IMR-90 (cell line): ENCODE measurements around the gene ARL8B. TPM values are rescaled to one million over a fixed set of nuclear protein-coding genes. Genes with fewer than 3 reads are reported as not detected.

Experiments used
- ATAC-seq: fragments of 200-7000 bp; cut with Tn5 transposase; 2 replicates; pipeline ENCODE4 v1.9.1; 2020; ENCODE audit warnings: low read depth, mild to moderate bottlenecking, moderate library complexity
- BruUV-seq: library from RNA; stranded (reverse); fragments of 400-500 nt; replicated peaks from 2 replicates; lab custom pipeline; 2021; lab: Mats Ljungman, UMichigan
- CTCF ChIA-PET: fragments of 300-600 bp; formaldehyde crosslinking; extraction: SDS; loops from one replicate; lab custom pipeline; 2021; ENCODE audit warnings: antibody characterized with exemption; lab: Yijun Ruan, JAX
- POLR2A ChIA-PET: fragments of 300-600 bp; sonication (Branson Sonifier 250); formaldehyde crosslinking; loops from one replicate; lab custom pipeline; 2022; ENCODE audit warnings: antibody characterized with exemption; ENCODE audit not compliant: unreplicated experiment; lab: Charles Lee
- DNase-seq: peaks from one replicate; pipeline ENCODE4 v3.0.0; 2013
- H2AFZ ChIP-seq: replicated peaks from 2 replicates; pipeline ENCODE3; 2013; ENCODE audit warnings: low read length, mild to moderate bottlenecking; ENCODE audit not compliant: poor library complexity
- H2AK5ac ChIP-seq: 2 replicates; pipeline ENCODE4 v1.6.1; 2013; ENCODE audit warnings: low read depth, low read length, inconsistent platforms
- H2AK9ac ChIP-seq: replicated peaks from 2 replicates; pipeline ENCODE3; 2013; ENCODE audit warnings: mild to moderate bottlenecking, low read depth, low read length, moderate library complexity; ENCODE audit not compliant: poor library complexity
- H2BK120ac ChIP-seq: 2 replicates; pipeline ENCODE4 v1.6.1; 2013; ENCODE audit warnings: low read depth, low read length, inconsistent platforms
- H2BK15ac ChIP-seq: 3 replicates; pipeline ENCODE4 v1.6.1; 2013; ENCODE audit warnings: low read depth, low read length, inconsistent platforms
- H2BK20ac ChIP-seq: 2 replicates; pipeline ENCODE4 v1.6.1; 2013; ENCODE audit warnings: low read depth, mild to moderate bottlenecking, inconsistent platforms, low read length, moderate library complexity
- H2BK5ac ChIP-seq: 2 replicates; pipeline ENCODE4 v1.6.1; 2013; ENCODE audit warnings: mild to moderate bottlenecking, low read depth, low read length, inconsistent platforms; ENCODE audit not compliant: poor library complexity, severe bottlenecking
- H3K14ac ChIP-seq: replicated peaks from 2 replicates; pipeline ENCODE4 v1.6.1; 2013; ENCODE audit warnings: low read depth, low read length, inconsistent platforms
- H3K18ac ChIP-seq: 2 replicates; pipeline ENCODE4 v1.6.1; 2013; ENCODE audit warnings: low read depth, low read length, control low read depth
- H3K23ac ChIP-seq: 2 replicates; pipeline ENCODE4 v1.6.1; 2013; ENCODE audit warnings: low read depth, low read length, inconsistent platforms
- H3K27ac ChIP-seq: 2 replicates; pipeline ENCODE4 v1.5.1; 2013; ENCODE audit warnings: mild to moderate bottlenecking, control low read depth, low read length; ENCODE audit not compliant: insufficient read depth
- H3K27me3 ChIP-seq: 2 replicates; pipeline ENCODE4 v1.6.1; 2013; ENCODE audit warnings: low read length; ENCODE audit not compliant: control insufficient read depth, insufficient read depth
- H3K36me3 ChIP-seq: 2 replicates; pipeline ENCODE4 v1.6.1; 2013; ENCODE audit warnings: low read length, mixed read lengths; ENCODE audit not compliant: control insufficient read depth, insufficient read depth
- H3K4ac ChIP-seq: 2 replicates; pipeline ENCODE4 v1.6.1; 2013; ENCODE audit warnings: low read depth, low read length, inconsistent platforms
- H3K4me1 ChIP-seq: 2 replicates; pipeline ENCODE4 v1.6.1; 2013; ENCODE audit warnings: low read length, mixed read lengths; ENCODE audit not compliant: control insufficient read depth, insufficient read depth
- H3K4me2 ChIP-seq: 2 replicates; pipeline ENCODE4 v1.6.1; 2013; ENCODE audit warnings: low read depth, mild to moderate bottlenecking, control low read depth, low read length, moderate library complexity
- H3K4me3 ChIP-seq: 2 replicates; pipeline ENCODE4 v1.5.1; 2013; ENCODE audit warnings: low read depth, mild to moderate bottlenecking, control low read depth, low read length, moderate library complexity; ENCODE audit not compliant: insufficient read depth
- H3K56ac ChIP-seq: 2 replicates; pipeline ENCODE4 v1.6.1; 2013; ENCODE audit warnings: low read length, inconsistent platforms; ENCODE audit not compliant: insufficient read depth; ENCODE audit errors: extremely low read depth
- H3K79me1 ChIP-seq, 2 experiments: 2 replicates each; pipeline ENCODE4 v1.6.1; 2013; ENCODE audit warnings: low read length in 2 of 2, inconsistent platforms in 1 of 2, low read depth in 1 of 2
- H3K9ac ChIP-seq: 2 replicates; pipeline ENCODE4 v1.6.1; 2013; ENCODE audit warnings: low read depth, low read length, control low read depth
- H3K9me1 ChIP-seq: 2 replicates; pipeline ENCODE4 v1.6.1; 2013; ENCODE audit warnings: low read length, inconsistent platforms; ENCODE audit not compliant: insufficient read depth
- H3K9me3 ChIP-seq: 2 replicates; pipeline ENCODE4 v1.6.1; 2013; ENCODE audit warnings: low read length; ENCODE audit not compliant: control insufficient read depth, insufficient read depth
- H4K20me1 ChIP-seq: 2 replicates; pipeline ENCODE4 v1.6.1; 2013; ENCODE audit warnings: low read length, inconsistent platforms; ENCODE audit not compliant: insufficient read depth
- H4K5ac ChIP-seq: 2 replicates; pipeline ENCODE4 v1.6.1; 2013; ENCODE audit warnings: mild to moderate bottlenecking, low read depth, low read length, control low read depth
- H4K8ac ChIP-seq, 2 experiments: 2 replicates each; pipeline ENCODE4 v1.6.1; 2013; ENCODE audit warnings: low read depth in 2 of 2, low read length in 2 of 2, control low read depth in 1 of 2, inconsistent platforms in 1 of 2
- H4K91ac ChIP-seq: 2 replicates; pipeline ENCODE4 v1.6.1; 2013; ENCODE audit warnings: low read depth, low read length, inconsistent platforms; ENCODE audit not compliant: insufficient read depth
- BHLHE40 ChIP-seq: fragments of 150-350 bp; IDR thresholded peaks from 2 replicates; pipeline ENCODE4 v1.6.1; 2016; ENCODE audit warnings: mild to moderate bottlenecking, low read depth, low read length
- CHD1 ChIP-seq: IDR thresholded peaks from 2 replicates; pipeline ENCODE4 v1.6.1; 2012; ENCODE audit warnings: low read depth, low read length, improper control_type of control experiment
- CTCF ChIP-seq: conservative IDR thresholded peaks from 2 replicates; pipeline ENCODE4 v1.5.1; 2012; ENCODE audit warnings: mild to moderate bottlenecking, low read depth, low read length, improper control_type of control experiment
- ELK1 ChIP-seq: fragments of 150-350 bp; IDR thresholded peaks from 2 replicates; pipeline ENCODE4 v1.6.1; 2016; ENCODE audit warnings: low read depth, mild to moderate bottlenecking, low read length, moderate library complexity, borderline replicate concordance
- FOS ChIP-seq: fragments of 150-350 bp; IDR thresholded peaks from 2 replicates; pipeline ENCODE4 v1.6.1; 2016; ENCODE audit warnings: low read depth, low read length
- MAFK ChIP-seq: IDR thresholded peaks from 2 replicates; pipeline ENCODE4 v1.6.1; 2012; ENCODE audit warnings: low read depth, low read length, improper control_type of control experiment
- MAZ ChIP-seq: IDR thresholded peaks from 2 replicates; pipeline ENCODE4 v1.6.1; 2012; ENCODE audit warnings: low read depth, mild to moderate bottlenecking, low read length, improper control_type of control experiment, moderate library complexity, borderline replicate concordance
- NFE2L2 ChIP-seq: fragments of 150-350 bp; IDR thresholded peaks from 2 replicates; pipeline ENCODE4 v1.6.1; 2016; ENCODE audit warnings: low read depth, mild to moderate bottlenecking, low read length
- POLR2A ChIP-seq: IDR thresholded peaks from 2 replicates; pipeline ENCODE4 v1.6.1; 2012; ENCODE audit warnings: mild to moderate bottlenecking, low read depth, low read length
- RAD21 ChIP-seq: IDR thresholded peaks from 2 replicates; pipeline ENCODE4 v1.6.1; 2012; ENCODE audit warnings: low read length, improper control_type of control experiment
- RCOR1 ChIP-seq: IDR thresholded peaks from 2 replicates; pipeline ENCODE4 v1.6.1; 2012; ENCODE audit warnings: mild to moderate bottlenecking, low read length, improper control_type of control experiment; ENCODE audit not compliant: insufficient replicate concordance
- RFX5 ChIP-seq: IDR thresholded peaks from 2 replicates; pipeline ENCODE4 v1.8.0; 2012; ENCODE audit warnings: low read depth, mild to moderate bottlenecking, low read length, moderate library complexity
- SMC3 ChIP-seq: fragments of 150-350 bp; IDR thresholded peaks from 2 replicates; pipeline ENCODE4 v1.6.1; 2016; ENCODE audit warnings: low read depth, mild to moderate bottlenecking, antibody characterized with exemption, low read length, moderate library complexity
- USF2 ChIP-seq: fragments of 150-350 bp; IDR thresholded peaks from 2 replicates; pipeline ENCODE4 v1.6.1; 2017; ENCODE audit warnings: mild to moderate bottlenecking, antibody characterized with exemption, low read length, low read depth
- WGBS, 2 experiments: methylation state at CpG; one replicate each; pipeline versions ENCODE4 v1.1.5 to v1.1.7; 2013; ENCODE audit warnings: missing lambda C conversion rate in 2 of 2; ENCODE audit not compliant: insufficient read length in 1 of 2; ENCODE audit errors: extremely low coverage in 2 of 2; 5-methylcytosine and 5-hydroxymethylcytosine counted together
- dilution Hi-C: fragments of 300-500 bp; cut with HindIII; formaldehyde crosslinking; loops from one replicate; pipeline ENCODE4 v1.14.3; 2018; ENCODE audit warnings: low sequenced_read_pairs; ENCODE audit not compliant: unreplicated experiment
- in situ Hi-C: fragments of 300-500 bp; cut with MboI; formaldehyde crosslinking; loops from 3 replicates; pipeline ENCODE4 v1.14.3; 2019; ENCODE audit warnings: low sequenced_read_pairs, inconsistent platforms, mixed read lengths
- intact Hi-C: fragments of 100-400 bp; cut with micrococcal nuclease; formaldehyde crosslinking; loops from 2 replicates; pipeline ENCODE4 v1.10.0; 2022
- polyA plus RNA-seq, 3 experiments: library from polyadenylated mRNA; depleted of rRNA; stranded (reverse); fragments of >200 nt; gene quantifications; 2 replicates each; pipeline ENCODE4 v1.2.3, GENCODE V29; 2012; ENCODE audit warnings: low replicate concordance in 1 of 3
- total RNA-seq: library from RNA; depleted of rRNA; stranded (reverse); fragments of >200 nt; gene quantifications from 2 replicates; pipeline ENCODE4 v1.2.3, GENCODE V29; 2012

ARL8B gene
- total and polyA plus RNA-seq, 2 of the 4 experiments (the other 2 are of a cell fraction), result 32.3 to 47.0 TPM

GRCh38 chr3:5086708-5087107 is 35.4 kb upstream of the ARL8B start:
- TF ChIP-seq RAD21 (no peak), POLR2A (no peak), MAZ (no peak), FOS (no peak), RFX5 (no peak), ELK1 (no peak), RCOR1 (no peak), MAFK (no peak), CTCF (no peak), SMC3 (no peak), BHLHE40 (no peak), CHD1 (no peak), USF2 (no peak), NFE2L2 (no peak)
- H3K4me3 ChIP-seq, result no peak overlapping the region
- no peaks in the 10 kb centered on the region for H3K79me1 ChIP-seq
- H3K27me3 ChIP-seq, result peaks cover 4% of the 10 kb centered on the region
- no peak overlapping the region for H2BK120ac ChIP-seq
- H3K9me1 ChIP-seq, result no peaks in the 10 kb centered on the region
- H2AFZ ChIP-seq, result no peak overlapping the region
- in situ Hi-C loops (no loop called here), dilution Hi-C loops (no loop called here), intact Hi-C loops (no loop called here)
- no peak overlapping the region for H3K9ac ChIP-seq
- no peak overlapping the region for H2AK9ac ChIP-seq
- POLR2A ChIA-PET, result no interaction called here
- H2BK15ac ChIP-seq, result no peak overlapping the region
- ATAC-seq (no peak), DNase-seq (no peak)
- H3K14ac ChIP-seq, result no peak overlapping the region
- H4K20me1 ChIP-seq, result no peaks in the 10 kb centered on the region
- H3K27ac ChIP-seq, result no peak overlapping the region
- H2BK20ac ChIP-seq, result no peak overlapping the region
- H3K9me3 ChIP-seq, result no peaks in the 10 kb centered on the region
- H4K91ac ChIP-seq, result no peak overlapping the region
- CTCF ChIA-PET, result no interaction called here
- no TSS peak for BruUV-seq
- H3K4ac ChIP-seq, result no peak overlapping the region
- H3K56ac ChIP-seq, result no peak overlapping the region
- WGBS, 2 experiments, result no CpG with 5 or more reads among the region's 1 CpG
- no peak overlapping the region for H3K18ac ChIP-seq
- H2AK5ac ChIP-seq, result no peak overlapping the region
- H3K4me1 ChIP-seq, result no peaks in the 10 kb centered on the region
- no peak overlapping the region for H3K23ac ChIP-seq
- H4K8ac ChIP-seq, result no peak overlapping the region
- no peak overlapping the region for H3K4me2 ChIP-seq
- H4K5ac ChIP-seq, result no peak overlapping the region
- no peak overlapping the region for H2BK5ac ChIP-seq
- H3K36me3 ChIP-seq, result no peaks in the 10 kb centered on the region
